Uterus (tissue), 4 donors: ENCODE data around the gene OR51Q1. TPM values are rescaled to one million over a fixed set of nuclear protein-coding genes. Genes with fewer than 3 reads are reported as not detected.

Source experiments
- DNase-seq, 2 donors: peaks; one replicate each; pipeline ENCODE4 v3.0.0-alpha.2; 2019 to 2020
- H3K27ac ChIP-seq, 2 donors: fragments of 200-600 bp; sonication (generic); 1 replicate in 1 of 2; 2 replicates in 1 of 2; pipeline ENCODE4 v1.5.1; 2016 to 2018
- H3K27me3 ChIP-seq, 2 donors: fragments of 200-600 bp; sonication (generic); one replicate each; pipeline ENCODE4 v1.5.1; 2018 to 2019; ENCODE audit warnings: control low read depth in 1 of 2
- H3K36me3 ChIP-seq, 2 donors: fragments of 200-600 bp; sonication (generic); one replicate each; pipeline ENCODE4 v1.5.1; 2019; ENCODE audit warnings: control low read depth in 1 of 2
- H3K4me1 ChIP-seq, 2 donors: fragments of 200-600 bp; sonication (generic); one replicate each; pipeline ENCODE4 v1.5.1; 2018 to 2019; ENCODE audit warnings: control low read depth in 1 of 2
- H3K4me3 ChIP-seq, 2 donors: fragments of 200-600 bp; sonication (generic); 1 replicate in 1 of 2; 2 replicates in 1 of 2; pipeline ENCODE4 v1.5.1; 2018 to 2019; ENCODE audit warnings: mild to moderate bottlenecking in 1 of 2
- H3K9me3 ChIP-seq, 2 donors: fragments of 200-600 bp; sonication (generic); one replicate each; pipeline ENCODE4 v1.5.1; 2019; ENCODE audit warnings: control low read depth in 1 of 2
- CTCF ChIP-seq, 4 experiments: fragments of 200-600 bp in 2 of 4; fragments of 450-650 bp in 2 of 4; sonication (generic) in 2 of 4; IDR thresholded peaks; one replicate each; pipeline ENCODE4 v1.5.1; 2016 to 2019; ENCODE audit warnings: antibody characterized with exemption in 4 of 4, mild to moderate bottlenecking in 2 of 4, moderate library complexity in 1 of 4
- POLR2A ChIP-seq, 2 donors: fragments of 450-650 bp; IDR thresholded peaks; one replicate each; pipeline ENCODE4 v1.6.1; 2016; ENCODE audit warnings: antibody characterized with exemption in 2 of 2, mild to moderate bottlenecking in 1 of 2, moderate library complexity in 1 of 2
- intact Hi-C: fragments of 100-400 bp; cut with DNase I; formaldehyde crosslinking; loops from one replicate; pipeline ENCODE4 v1.15.1; 2023; ENCODE audit warnings: low total_unique reads
- total RNA-seq, 4 donors: library from RNA; depleted of rRNA in 3 of 4; stranded (reverse); fragments of >200 nt in 3 of 4; gene quantifications; one replicate each; pipeline versions ENCODE4 v1.1.0 to v1.2.4, GENCODE V29; 2014 to 2023
- donor health status: DM: yes; HTN: yes; CAD: no.

OR51Q1 gene
- total RNA-seq, 4 donors from 2014 or later: not detected

GRCh38 chr11:5394091-5394490 is 27.8 kb upstream of the OR51Q1 start:
- Histone ChIP-seq H3K9me3 (no peaks in the 10 kb centered on the region), H3K4me3 (no peak overlapping the region), H3K27ac (no peak overlapping the region), H3K27me3 (no peaks in the 10 kb centered on the region), H3K36me3 (no peaks in the 10 kb centered on the region), H3K4me1 (no peaks in the 10 kb centered on the region)
- intact Hi-C loops: no loop called here
- no peak for DNase-seq
- TF ChIP-seq CTCF (IDR thresholded peaks at IDR 0.05): no peak
- TF ChIP-seq POLR2A (IDR thresholded peaks at IDR 0.05): no peak

GRCh38 chr11:5398936-5399335 is 23.0 kb upstream of the OR51Q1 start:
- Histone ChIP-seq H3K27me3 (no peaks in the 10 kb centered on the region), H3K4me1 (no peaks in the 10 kb centered on the region), H3K4me3 (no peak overlapping the region), H3K27ac (no peak overlapping the region), H3K9me3 (no peaks in the 10 kb centered on the region), H3K36me3 (no peaks in the 10 kb centered on the region)
- no peak for TF ChIP-seq POLR2A (IDR thresholded peaks at IDR 0.05)
- TF ChIP-seq CTCF (IDR thresholded peaks at IDR 0.05): no peak
- DNase-seq: no peak
- intact Hi-C loops: no loop called here

- H3K4me1 ChIP-seq: no peaks in the 10 kb centered on the region
Observed at GRCh38 chr11:5405173-5405572, 16.7 kb upstream of the OR51Q1 start.

GRCh38 chr11:5420993-5421392 is 918 bp upstream of the OR51Q1 start:
- H3K9me3 ChIP-seq: no peaks in the 10 kb centered on the region
- DNase-seq: no peak
- H3K36me3 ChIP-seq: no peaks in the 10 kb centered on the region
- no peaks in the 10 kb centered on the region for H3K4me1 ChIP-seq
- no peaks in the 10 kb centered on the region for H3K27me3 ChIP-seq
- no peak overlapping the region for H3K27ac ChIP-seq
- TF ChIP-seq CTCF (IDR thresholded peaks at IDR 0.05): no peak
- TF ChIP-seq POLR2A (IDR thresholded peaks at IDR 0.05): no peak
- no peak overlapping the region for H3K4me3 ChIP-seq
- intact Hi-C loops: no loop called here

More at GRCh38 chr11:5405173-5405572, 16.7 kb upstream of the OR51Q1 start:
- Histone ChIP-seq H3K4me3 (no peak overlapping the region), H3K9me3 (no peaks in the 10 kb centered on the region), H3K27me3 (no peaks in the 10 kb centered on the region), H3K27ac (no peak overlapping the region), H3K36me3 (no peaks in the 10 kb centered on the region)
- no peak for DNase-seq
- no peak for TF ChIP-seq CTCF (IDR thresholded peaks at IDR 0.05)
- TF ChIP-seq POLR2A (IDR thresholded peaks at IDR 0.05): no peak
- intact Hi-C loops: no loop called here

- intact Hi-C loops: no loop called here
- no peak for DNase-seq
- Histone ChIP-seq H3K4me3 (no peak overlapping the region), H3K27ac (no peak overlapping the region), H3K4me1 (no peaks in the 10 kb centered on the region), H3K27me3 (no peaks in the 10 kb centered on the region), H3K9me3 (no peaks in the 10 kb centered on the region), H3K36me3 (no peaks in the 10 kb centered on the region)
- TF ChIP-seq POLR2A (IDR thresholded peaks at IDR 0.05): no peak
- TF ChIP-seq CTCF (IDR thresholded peaks at IDR 0.05): no peak
Observed at GRCh38 chr11:5423131-5423530, 1.2 kb downstream of the OR51Q1 start.
